ENCODE results near the gene C1orf232.

The C1orf232 gene

GRCh38 chr1:26155370-26156284 is 13.1 kb downstream of the C1orf232 start:
- Histone ChIP-seq H3K36me3 (ENCODE audit: control insufficient read depth in 1 of 2, insufficient read depth in 2 of 2, low read depth in 1 of 2, low read length in 2 of 2) (no peaks in the 10 kb centered on the region), H2BK5ac (ENCODE audit: low read depth, low read length, poor library complexity, severe bottlenecking) (no peak overlapping the region), H3K4ac (ENCODE audit: low read depth in 1 of 2, low read length in 2 of 2) (no peak overlapping the region), H3K79me1 (replicated peaks; ENCODE audit: low read length, poor library complexity, severe bottlenecking) (no peaks in the 10 kb centered on the region), H2AFZ (ENCODE audit: low read depth, low read length) (no peak overlapping the region), H3K9me3 (ENCODE audit: control insufficient read depth, low read length) (no peaks in the 10 kb centered on the region), H2BK12ac (ENCODE audit: low read length in 2 of 2) (no peak overlapping the region), H4K8ac (ENCODE audit: low read length) (no peak overlapping the region), H4K91ac (ENCODE audit: low read length) (no peak overlapping the region), H2BK15ac (ENCODE audit: low read depth, poor library complexity, severe bottlenecking) (no peak overlapping the region), H3K14ac (ENCODE audit: low read length in 2 of 2) (no peak overlapping the region), H2BK120ac (ENCODE audit: low read depth, low read length) (no peak overlapping the region), H3K4me2 (ENCODE audit: low read length, poor library complexity, severe bottlenecking) (no peak overlapping the region), H3K4me1 (ENCODE audit: control insufficient read depth, insufficient read depth, low read depth, low read length) (peaks cover 5% of the 10 kb centered on the region), H3K23ac (ENCODE audit: low read length in 2 of 2) (no peak overlapping the region), H3K27me3 (ENCODE audit: control insufficient read depth in 1 of 2, insufficient read depth in 1 of 2, low read length in 2 of 2) (peaks cover 69 to 81% of the 10 kb centered on the region in 2 experiments), H3K9ac (ENCODE audit: low read length) (no peak overlapping the region), H3K27ac (ENCODE audit: low read length, poor library complexity, severe bottlenecking) (no peak overlapping the region), H3K4me3 (ENCODE audit: insufficient read depth in 1 of 2, low read depth in 1 of 2, low read length in 2 of 2) (no peak overlapping the region), H3K18ac (ENCODE audit: low read depth in 1 of 2, low read length in 2 of 2) (peak overlapping the region in 1 of 2 experiments; percentile 5), H2AK5ac (ENCODE audit: low read length, severe bottlenecking) (no peak overlapping the region)
- 35% methylated on average over 20 of the region's 21 CpGs for WGBS
- DNase-seq = no peak

GRCh38 chr1:26154750-26155149 is 14.0 kb downstream of the C1orf232 start:
- H2BK5ac ChIP-seq (ENCODE audit: low read depth, low read length, poor library complexity, severe bottlenecking) = no peak overlapping the region

GRCh38 chr1:26153966-26154532 is 14.7 kb downstream of the C1orf232 start:
- H2BK5ac ChIP-seq (ENCODE audit: low read depth, low read length, poor library complexity, severe bottlenecking) = no peak overlapping the region
- no peak overlapping the region for H3K4me3 ChIP-seq (ENCODE audit: insufficient read depth in 1 of 2, low read depth in 1 of 2, low read length in 2 of 2)
- no peak overlapping the region for H3K18ac ChIP-seq (ENCODE audit: low read depth in 1 of 2, low read length in 2 of 2)
- H3K36me3 ChIP-seq (ENCODE audit: control insufficient read depth in 1 of 2, insufficient read depth in 2 of 2, low read depth in 1 of 2, low read length in 2 of 2) = no peaks in the 10 kb centered on the region
- no peaks in the 10 kb centered on the region for H3K79me1 ChIP-seq (replicated peaks; ENCODE audit: low read length, poor library complexity, severe bottlenecking)
- H4K8ac ChIP-seq (ENCODE audit: low read length) = no peak overlapping the region
- no peak overlapping the region for H3K9ac ChIP-seq (ENCODE audit: low read length)
- H2AFZ ChIP-seq (ENCODE audit: low read depth, low read length) = no peak overlapping the region
- no peak overlapping the region for H2AK5ac ChIP-seq (ENCODE audit: low read length, severe bottlenecking)
- no peak overlapping the region for H3K4ac ChIP-seq (ENCODE audit: low read depth in 1 of 2, low read length in 2 of 2)
- no peak overlapping the region for H4K91ac ChIP-seq (ENCODE audit: low read length)
- H3K27me3 ChIP-seq (ENCODE audit: control insufficient read depth in 1 of 2, insufficient read depth in 1 of 2, low read length in 2 of 2) = peaks cover 70 to 83% of the 10 kb centered on the region in 2 experiments
- no peak overlapping the region for H3K14ac ChIP-seq (ENCODE audit: low read length in 2 of 2)
- H3K23ac ChIP-seq (ENCODE audit: low read length in 2 of 2) = no peak overlapping the region
- H3K27ac ChIP-seq (ENCODE audit: low read length, poor library complexity, severe bottlenecking) = no peak overlapping the region
- H2BK120ac ChIP-seq (ENCODE audit: low read depth, low read length) = no peak overlapping the region
- DNase-seq = no peak
- peaks cover 5% of the 10 kb centered on the region for H3K4me1 ChIP-seq (ENCODE audit: control insufficient read depth, insufficient read depth, low read depth, low read length)
- 76% methylated on average over 3 of the region's 5 CpGs for WGBS
- H3K4me2 ChIP-seq (ENCODE audit: low read length, poor library complexity, severe bottlenecking) = no peak overlapping the region
- H2BK12ac ChIP-seq (ENCODE audit: low read length in 2 of 2) = no peak overlapping the region
- H3K9me3 ChIP-seq (ENCODE audit: control insufficient read depth, low read length) = no peaks in the 10 kb centered on the region
- H2BK15ac ChIP-seq (ENCODE audit: low read depth, poor library complexity, severe bottlenecking) = no peak overlapping the region

More at GRCh38 chr1:26154750-26155149, 14.0 kb downstream of the C1orf232 start:
- no peak overlapping the region for H3K18ac ChIP-seq (ENCODE audit: low read depth in 1 of 2, low read length in 2 of 2)
- H4K91ac ChIP-seq (ENCODE audit: low read length) = no peak overlapping the region
- H3K4ac ChIP-seq (ENCODE audit: low read depth in 1 of 2, low read length in 2 of 2) = no peak overlapping the region
- no peak overlapping the region for H2AFZ ChIP-seq (ENCODE audit: low read depth, low read length)
- no peak overlapping the region for H3K4me2 ChIP-seq (ENCODE audit: low read length, poor library complexity, severe bottlenecking)
- H3K27ac ChIP-seq (ENCODE audit: low read length, poor library complexity, severe bottlenecking) = no peak overlapping the region
- no peak overlapping the region for H2BK120ac ChIP-seq (ENCODE audit: low read depth, low read length)
- peaks cover 5% of the 10 kb centered on the region for H3K4me1 ChIP-seq (ENCODE audit: control insufficient read depth, insufficient read depth, low read depth, low read length)
- no peaks in the 10 kb centered on the region for H3K36me3 ChIP-seq (ENCODE audit: control insufficient read depth in 1 of 2, insufficient read depth in 2 of 2, low read depth in 1 of 2, low read length in 2 of 2)
- no peak overlapping the region for H4K8ac ChIP-seq (ENCODE audit: low read length)
- H2BK12ac ChIP-seq (ENCODE audit: low read length in 2 of 2) = no peak overlapping the region
- H3K14ac ChIP-seq (ENCODE audit: low read length in 2 of 2) = no peak overlapping the region
- H3K27me3 ChIP-seq (ENCODE audit: control insufficient read depth in 1 of 2, insufficient read depth in 1 of 2, low read length in 2 of 2) = peaks cover 72 to 84% of the 10 kb centered on the region in 2 experiments
- 44% methylated on average over 8 of the region's 9 CpGs for WGBS
- no peak overlapping the region for H2AK5ac ChIP-seq (ENCODE audit: low read length, severe bottlenecking)
- H2BK15ac ChIP-seq (ENCODE audit: low read depth, poor library complexity, severe bottlenecking) = no peak overlapping the region
- H3K79me1 ChIP-seq (replicated peaks; ENCODE audit: low read length, poor library complexity, severe bottlenecking) = no peaks in the 10 kb centered on the region
- H3K23ac ChIP-seq (ENCODE audit: low read length in 2 of 2) = no peak overlapping the region
- no peak overlapping the region for H3K4me3 ChIP-seq (ENCODE audit: insufficient read depth in 1 of 2, low read depth in 1 of 2, low read length in 2 of 2)
- no peak overlapping the region for H3K9ac ChIP-seq (ENCODE audit: low read length)
- DNase-seq = no peak
- no peaks in the 10 kb centered on the region for H3K9me3 ChIP-seq (ENCODE audit: control insufficient read depth, low read length)

- Histone ChIP-seq H3K18ac (ENCODE audit: low read depth in 1 of 2, low read length in 2 of 2) (no peak overlapping the region), H3K9ac (ENCODE audit: low read length) (no peak overlapping the region), H2AK5ac (ENCODE audit: low read length, severe bottlenecking) (no peak overlapping the region), H3K4me3 (ENCODE audit: insufficient read depth in 1 of 2, low read depth in 1 of 2, low read length in 2 of 2) (no peak overlapping the region), H2BK12ac (ENCODE audit: low read length in 2 of 2) (no peak overlapping the region), H3K79me1 (replicated peaks; ENCODE audit: low read length, poor library complexity, severe bottlenecking) (no peaks in the 10 kb centered on the region), H3K27ac (ENCODE audit: low read length, poor library complexity, severe bottlenecking) (no peak overlapping the region), H3K23ac (ENCODE audit: low read length in 2 of 2) (no peak overlapping the region), H2BK15ac (ENCODE audit: low read depth, poor library complexity, severe bottlenecking) (no peak overlapping the region), H3K9me3 (ENCODE audit: control insufficient read depth, low read length) (no peaks in the 10 kb centered on the region), H3K14ac (ENCODE audit: low read length in 2 of 2) (no peak overlapping the region), H3K27me3 (ENCODE audit: control insufficient read depth in 1 of 2, insufficient read depth in 1 of 2, low read length in 2 of 2) (peaks cover 55 to 66% of the 10 kb centered on the region in 2 experiments), H4K8ac (ENCODE audit: low read length) (no peak overlapping the region), H3K4me2 (ENCODE audit: low read length, poor library complexity, severe bottlenecking) (no peak overlapping the region), H3K4me1 (ENCODE audit: control insufficient read depth, insufficient read depth, low read depth, low read length) (peaks cover 1% of the 10 kb centered on the region), H2BK5ac (ENCODE audit: low read depth, low read length, poor library complexity, severe bottlenecking) (no peak overlapping the region), H3K4ac (ENCODE audit: low read depth in 1 of 2, low read length in 2 of 2) (no peak overlapping the region), H2BK120ac (ENCODE audit: low read depth, low read length) (no peak overlapping the region), H4K91ac (ENCODE audit: low read length) (no peak overlapping the region), H3K36me3 (ENCODE audit: control insufficient read depth in 1 of 2, insufficient read depth in 2 of 2, low read depth in 1 of 2, low read length in 2 of 2) (no peaks in the 10 kb centered on the region), H2AFZ (ENCODE audit: low read depth, low read length) (no peak overlapping the region)
- DNase-seq = no peak
Measured at GRCh38 chr1:26148887-26149286, 19.9 kb downstream of the C1orf232 start.
